Measurements from ENCODE around the gene GSX1.
"Not testable (repeated sequence)": the region's sequence is repeated elsewhere in the genome, so short reads cannot be mapped to it uniquely, and the experiment has no call there.

GSX1 gene

GRCh38 chr13:27794921-27795717 is 2.8 kb downstream of the GSX1 start:
- no peak for DNase-seq (ENCODE audit: low read depth)

- DNase-seq (ENCODE audit: low read depth) = no peak
These were observed 3.4 kb downstream of the GSX1 start for GRCh38 chr13:27795718-27796019.

- DNase-seq (ENCODE audit: low read depth) = no peak
These were observed 4.4 kb downstream of the GSX1 start for GRCh38 chr13:27796544-27797227.

GRCh38 chr13:27797228-27797624 is 4.9 kb downstream of the GSX1 start:
- no peak for DNase-seq (ENCODE audit: low read depth)

- DNase-seq (ENCODE audit: low read depth) = no peak
These were observed 14.6 kb downstream of the GSX1 start for GRCh38 chr13:27806744-27807387.

DNA sequence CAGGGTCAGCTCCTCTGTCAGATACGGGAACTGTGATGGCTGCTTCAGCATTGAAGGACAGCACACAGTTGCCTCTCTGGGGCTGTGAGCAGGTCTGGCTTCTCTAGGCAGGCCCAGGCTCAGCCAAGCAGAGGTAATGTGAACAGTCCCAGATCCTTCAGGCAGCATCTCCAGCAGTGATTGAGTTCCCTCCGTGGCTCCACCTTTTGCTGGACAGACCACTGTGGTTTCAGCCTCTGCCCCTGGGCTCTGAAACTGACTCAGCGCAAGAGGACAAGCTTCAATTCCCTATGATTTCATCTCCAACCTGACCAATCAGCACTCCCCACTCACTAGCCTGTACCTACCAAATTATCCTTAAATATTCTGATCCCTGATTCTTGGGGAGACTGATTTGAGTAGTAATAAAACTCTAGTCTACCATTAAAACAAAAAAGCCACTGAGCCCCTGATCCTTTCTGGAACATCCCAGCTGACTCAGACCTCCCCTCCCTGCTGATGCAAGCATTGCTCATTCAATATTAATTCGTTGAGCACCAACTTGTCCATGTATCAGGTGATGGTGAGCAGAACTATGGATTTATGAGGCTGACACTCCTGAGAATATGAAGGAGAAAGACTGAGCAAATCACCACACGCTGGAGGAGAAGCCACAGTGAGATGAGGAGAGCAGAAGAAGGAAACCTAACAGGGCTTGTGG is 16.7 kb downstream of the GSX1 start:
- DNase-seq (ENCODE audit: low read depth) = no peak

DNA sequence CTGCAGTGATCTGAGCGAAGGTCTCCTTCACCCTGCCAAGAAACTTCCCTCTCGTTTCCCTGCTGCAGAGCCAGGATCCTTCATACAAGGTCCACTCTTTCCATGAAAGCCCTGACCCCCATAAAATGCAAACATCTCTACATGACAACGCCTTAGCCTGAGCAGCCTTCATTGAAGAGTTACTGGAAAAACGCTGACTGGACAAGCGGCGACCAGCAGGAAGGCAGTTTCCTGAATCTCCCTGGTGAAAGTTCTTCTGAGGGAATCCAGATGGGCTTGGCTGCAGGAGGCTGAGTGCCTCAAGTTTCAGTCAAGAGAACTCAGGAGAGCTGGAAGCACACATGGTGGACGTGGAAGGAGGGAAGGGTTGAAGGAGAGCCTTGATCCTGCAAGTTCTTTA is 17.7 kb downstream of the GSX1 start:
- DNase-seq (ENCODE audit: low read depth) = no peak

GRCh38 chr13:27810461-27810860 is 18.2 kb downstream of the GSX1 start:
- no peak for DNase-seq (ENCODE audit: low read depth)

- no peak for DNase-seq (ENCODE audit: low read depth)
These were observed 21.5 kb downstream of the GSX1 start for GRCh38 chr13:27813826-27814225.

DNA sequence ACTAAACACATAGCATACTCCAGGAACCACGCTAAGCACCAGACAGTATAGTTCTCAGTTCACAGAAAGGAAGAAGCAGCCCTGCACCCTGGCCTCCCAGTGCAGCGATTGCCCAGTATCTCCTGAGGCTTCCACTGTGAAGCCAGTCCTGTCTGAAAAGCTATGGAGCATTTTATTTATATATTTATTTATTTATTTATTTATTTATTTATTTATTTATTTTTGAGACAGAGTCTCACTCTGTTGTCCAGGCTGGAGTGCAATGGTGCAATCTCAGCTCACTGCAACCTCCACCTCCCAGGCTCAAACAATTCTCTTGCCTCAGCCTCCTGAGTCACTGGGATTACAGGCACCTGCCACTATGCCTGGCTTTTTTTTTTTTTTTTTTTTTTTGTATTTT is 25.5 kb downstream of the GSX1 start:
- not testable (repeated sequence) for DNase-seq (ENCODE audit: low read depth)

GRCh38 chr13:27820524-27821482 is 28.5 kb downstream of the GSX1 start:
- no peak for DNase-seq (ENCODE audit: low read depth)

- DNase-seq (ENCODE audit: low read depth) = no peak
These were observed 29.3 kb downstream of the GSX1 start for GRCh38 chr13:27821566-27821965.

- no peak for DNase-seq (ENCODE audit: low read depth)
These were observed 30.1 kb downstream of the GSX1 start for GRCh38 chr13:27822258-27822872.

DNA sequence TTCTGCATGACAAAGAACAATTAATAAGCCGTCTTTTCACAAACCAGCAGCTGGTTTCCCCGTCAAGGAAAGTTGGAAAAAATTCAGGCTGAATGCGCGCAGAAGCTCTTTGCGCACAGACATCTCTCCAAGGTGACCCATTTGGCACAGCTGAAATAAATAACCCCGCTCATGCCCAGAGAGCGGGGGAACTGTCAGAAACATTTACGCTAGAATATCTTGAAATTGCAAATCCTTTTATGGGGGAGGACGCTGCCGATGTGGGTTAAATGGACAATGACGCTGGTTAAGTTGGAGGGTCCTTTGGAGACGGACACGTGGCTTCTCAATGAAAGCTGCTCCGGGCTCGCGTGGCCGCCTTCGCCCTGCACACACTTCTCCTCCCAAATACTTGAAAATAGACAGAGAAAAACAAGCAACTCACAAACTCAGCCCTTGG is 30.6 kb downstream of the GSX1 start:
- DNase-seq (ENCODE audit: low read depth) = no peak

- DNase-seq (ENCODE audit: low read depth) = no peak
These were observed 31.8 kb downstream of the GSX1 start for GRCh38 chr13:27824121-27824520.

GRCh38 chr13:27825072-27825471 is 32.8 kb downstream of the GSX1 start:
- DNase-seq (ENCODE audit: low read depth) = no peak

- DNase-seq (ENCODE audit: low read depth) = peak; percentile 72
These were observed 34.4 kb downstream of the GSX1 start for GRCh38 chr13:27826379-27827353.

- no peak for DNase-seq (ENCODE audit: low read depth)
These were observed 35.4 kb downstream of the GSX1 start for GRCh38 chr13:27827646-27828045.

- no peak for DNase-seq (ENCODE audit: low read depth)
These were observed 37.7 kb downstream of the GSX1 start for GRCh38 chr13:27830010-27830409.

GRCh38 chr13:27833206-27833605 is 40.9 kb downstream of the GSX1 start:
- DNase-seq (ENCODE audit: low read depth) = no peak
